ENCODE data around the gene GPR78. TPM values are rescaled to one million over a fixed set of nuclear protein-coding genes. Genes with fewer than 3 reads are reported as not detected.

The GPR78 gene
- total and polyA plus RNA-seq, 2 of the 8 experiments (the other 6 are each of a cell fraction or from before 2014, with no cell fraction given), result 1.0 to 3.0 TPM

- TF ChIP-seq CHD7 (IDR thresholded peaks at IDR 0.05; ENCODE audit: insufficient replicate concordance, low read length) (no peak), BRCA1 (IDR thresholded peaks at IDR 0.05; ENCODE audit: low read depth, low read length) (no peak), KDM4A (IDR thresholded peaks at IDR 0.05; ENCODE audit: low read depth, low read length, severe bottlenecking) (no peak)
These were observed 47.9 kb upstream of the GPR78 start (continued) for GRCh38 chr4:8532245-8532781.

Measured in H1 (cell line).